GM18526 (cell line): Measurements from ENCODE around the gene SLC16A13.

Source experiments
- POLR2A ChIP-seq: IDR thresholded peaks from 3 replicates; pipeline ENCODE4 v1.6.1; 2011; ENCODE audit not compliant: insufficient read length; ENCODE audit errors: extremely low read depth

SLC16A13 gene

DNA sequence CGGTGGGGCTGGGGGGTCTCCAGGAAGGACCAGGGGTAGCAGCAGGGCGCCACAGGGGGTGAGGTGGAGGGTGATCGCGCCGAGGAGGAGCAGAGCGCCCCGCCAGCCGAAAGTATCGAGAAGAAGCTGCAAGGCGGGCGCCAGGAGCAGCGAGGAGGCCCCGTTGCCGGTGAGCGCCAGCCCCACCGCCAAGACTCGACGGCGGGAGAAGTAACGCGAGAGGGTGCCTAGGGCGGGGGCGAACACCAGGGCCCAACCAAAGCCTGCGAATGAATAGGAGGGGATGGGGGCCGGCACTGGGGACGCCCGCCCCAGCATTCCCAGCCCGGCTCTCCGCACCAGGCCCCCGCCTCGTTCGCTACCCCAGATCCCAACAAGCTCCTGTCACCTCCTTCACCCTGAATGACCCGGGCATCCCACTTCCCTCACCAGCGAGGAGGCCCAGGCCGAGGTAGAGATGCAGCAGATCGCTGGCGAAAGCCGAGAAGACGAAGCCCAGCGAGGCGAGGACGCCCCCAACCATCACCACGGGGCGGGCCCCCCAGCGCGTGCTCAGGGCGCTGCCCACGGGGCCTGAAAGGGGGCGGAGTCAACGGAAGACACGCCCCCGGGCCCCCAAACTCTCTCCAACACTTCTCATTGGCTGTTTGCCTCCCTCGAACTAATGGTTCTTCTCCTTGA, 6.8 kb downstream of the SLC16A13 start:
- TF ChIP-seq POLR2A = no peak

DNA sequence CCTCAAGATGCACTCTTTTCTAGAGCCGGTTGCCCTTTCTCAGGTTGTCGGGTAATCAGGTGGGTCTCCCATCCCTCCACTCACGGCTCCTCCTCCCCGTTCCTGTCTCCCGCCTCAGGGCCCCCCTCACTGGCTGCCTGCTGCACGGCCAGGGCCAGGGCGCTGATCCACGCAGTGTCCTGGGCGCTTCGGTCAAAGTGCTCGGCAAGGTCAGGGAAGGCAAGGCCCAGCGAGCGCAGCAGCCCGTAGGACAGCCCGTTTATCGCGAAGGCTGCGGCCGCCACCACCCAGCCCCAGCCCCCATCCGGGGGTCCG, 7.3 kb downstream of the SLC16A13 start:
- no peak for TF ChIP-seq POLR2A

DNA sequence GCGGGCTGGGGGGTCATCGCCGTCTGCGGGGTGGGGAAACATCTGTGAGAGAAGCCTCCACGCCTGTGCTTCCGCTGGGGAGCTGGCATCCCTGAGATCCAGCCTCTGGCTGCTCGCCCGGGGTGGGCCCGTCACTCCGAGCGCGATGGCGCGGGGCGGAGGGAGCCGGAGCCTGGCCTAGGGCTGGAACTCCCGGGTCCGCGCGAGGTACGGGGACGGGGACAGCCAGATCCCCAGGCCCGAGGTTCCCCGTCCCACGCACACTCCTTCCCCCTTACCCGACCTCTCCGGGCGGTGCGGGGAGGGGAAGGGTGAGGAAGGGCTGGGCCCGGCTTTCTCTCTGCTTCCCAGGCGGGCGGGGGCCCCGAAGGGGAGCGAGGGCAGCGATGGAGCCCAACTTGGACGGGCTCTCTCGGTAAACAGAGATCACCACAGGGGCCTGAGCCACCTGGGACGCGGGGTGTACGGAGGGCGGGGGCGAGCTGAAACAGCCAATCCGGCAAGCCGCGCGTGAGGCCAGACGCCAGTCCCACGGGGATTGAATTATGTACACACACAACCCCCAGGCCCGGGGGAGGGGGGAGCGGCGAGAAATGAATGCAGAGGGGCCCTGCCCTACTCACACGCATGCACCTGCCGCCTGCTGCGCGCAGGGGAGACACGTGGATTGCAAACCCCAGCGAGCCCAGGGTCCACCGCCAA, 7.8 kb downstream of the SLC16A13 start, which contains the start of gene SLC16A11:
TSS of gene SLC16A11 (minus strand) at position 596 of the 702 bp plus-strand sequence. CDS start at position 17, 579 bp downstream.
- no peak for TF ChIP-seq POLR2A

DNA sequence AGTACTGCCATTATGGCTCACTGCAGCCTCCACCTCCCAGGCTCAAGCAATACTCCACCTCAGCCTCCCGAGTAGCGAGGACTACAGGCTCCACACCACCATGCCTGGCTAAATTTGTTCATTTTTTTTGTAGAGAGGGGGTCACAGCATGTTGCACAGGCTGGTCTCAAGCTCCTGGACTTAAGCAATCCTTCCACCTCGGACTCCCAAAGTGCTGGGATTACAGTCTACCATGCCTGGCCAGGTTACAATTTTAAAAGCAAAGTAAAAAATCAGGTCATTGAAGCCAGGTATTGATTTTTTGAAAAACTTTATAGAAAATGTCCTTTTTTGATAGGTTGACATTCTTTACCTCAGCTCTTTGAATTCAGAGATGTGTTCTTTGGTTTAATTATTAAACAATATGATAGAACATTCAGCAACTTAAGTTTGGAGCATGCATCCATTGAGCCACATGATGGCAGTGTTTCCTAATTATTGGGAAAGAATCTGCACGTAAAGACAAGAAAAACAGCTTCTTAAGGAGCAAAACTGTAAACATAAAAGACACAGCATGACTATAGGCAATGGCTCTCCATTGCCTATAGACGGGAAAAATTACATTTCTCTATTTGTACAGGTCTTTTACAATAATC, 9.8 kb downstream of the SLC16A13 start:
- TF ChIP-seq POLR2A = no peak

GRCh38 chr17:7046127-7046724, 10.4 kb downstream of the SLC16A13 start:
- no peak for TF ChIP-seq POLR2A

DNA sequence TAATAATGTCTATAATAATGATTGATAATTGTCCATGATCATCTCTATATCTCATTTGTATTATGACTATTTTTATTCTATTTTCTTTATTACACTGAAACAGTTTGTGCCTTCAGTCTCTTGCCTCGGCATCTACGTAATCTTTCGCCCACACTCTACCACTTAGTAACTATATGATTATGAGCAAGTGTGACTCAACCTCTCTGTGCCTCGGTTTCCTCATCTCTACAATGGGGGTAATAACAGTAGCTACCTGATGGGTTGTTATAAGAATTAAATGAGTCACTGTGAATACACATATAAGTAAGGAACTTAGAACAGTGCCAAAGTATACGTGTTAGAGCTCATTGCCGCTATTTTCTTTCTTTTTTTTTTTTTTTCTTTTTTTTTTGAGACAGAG, 11.8 kb downstream of the SLC16A13 start:
- no peak for TF ChIP-seq POLR2A

DNA sequence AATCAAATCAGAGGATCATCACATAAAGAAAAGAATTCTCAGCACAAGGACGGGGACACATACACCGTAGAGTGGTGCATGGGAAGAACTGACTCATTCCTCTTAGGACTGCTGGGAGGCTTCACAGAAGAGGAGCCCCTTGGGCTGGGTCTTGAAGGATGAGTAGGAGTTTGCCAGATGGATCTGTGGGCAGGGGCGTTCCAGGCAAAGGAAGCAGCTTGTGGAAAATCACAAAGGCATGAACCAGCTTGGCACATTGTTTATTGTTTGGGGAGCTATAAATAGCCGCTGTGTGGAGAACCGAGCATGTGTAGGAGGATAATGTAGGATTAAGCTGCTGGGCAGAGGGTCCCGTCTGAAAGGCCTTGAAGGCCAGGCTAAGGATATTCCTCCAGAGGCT, 13.2 kb downstream of the SLC16A13 start:
- TF ChIP-seq POLR2A = no peak

- TF ChIP-seq POLR2A = no peak
These were observed 20.6 kb downstream of the SLC16A13 start for GRCh38 chr17:7056386-7056785.

- TF ChIP-seq POLR2A = no peak
These were observed 23.1 kb downstream of the SLC16A13 start for GRCh38 chr17:7058831-7059447.

DNA sequence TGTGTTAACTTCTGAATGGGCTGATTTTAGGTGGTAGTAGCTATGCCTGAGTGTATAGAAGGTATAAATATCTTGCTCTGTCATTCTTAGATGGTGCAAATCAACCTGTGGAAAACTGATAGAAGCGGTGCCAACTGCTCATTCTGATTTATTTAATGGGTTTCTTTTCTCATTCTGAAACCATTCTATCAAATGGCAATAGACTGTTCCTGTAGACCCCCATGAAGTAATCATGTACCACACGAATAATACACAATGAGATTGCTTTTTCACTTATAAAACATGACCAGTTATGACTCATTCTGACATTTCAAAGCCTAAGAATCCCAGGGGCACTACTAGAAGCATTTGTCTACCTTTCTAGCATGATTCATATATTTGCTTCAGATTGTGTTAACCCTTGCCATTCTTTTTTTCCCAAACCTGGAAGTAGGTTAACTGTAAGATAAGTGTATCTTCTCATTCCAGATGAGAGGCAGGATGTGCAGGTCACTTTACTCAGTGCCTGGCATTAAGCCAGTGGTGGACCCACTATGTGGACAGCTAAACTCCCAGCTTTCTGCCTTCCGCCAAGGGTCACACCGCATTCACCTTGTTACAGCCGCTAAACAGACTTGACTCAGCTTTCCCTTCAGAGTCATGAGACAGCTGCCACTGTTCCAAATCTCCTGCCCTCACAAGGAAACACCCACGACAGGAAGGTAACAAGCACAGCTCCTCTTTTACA, 24.5 kb downstream of the SLC16A13 start:
- TF ChIP-seq POLR2A = no peak

DNA sequence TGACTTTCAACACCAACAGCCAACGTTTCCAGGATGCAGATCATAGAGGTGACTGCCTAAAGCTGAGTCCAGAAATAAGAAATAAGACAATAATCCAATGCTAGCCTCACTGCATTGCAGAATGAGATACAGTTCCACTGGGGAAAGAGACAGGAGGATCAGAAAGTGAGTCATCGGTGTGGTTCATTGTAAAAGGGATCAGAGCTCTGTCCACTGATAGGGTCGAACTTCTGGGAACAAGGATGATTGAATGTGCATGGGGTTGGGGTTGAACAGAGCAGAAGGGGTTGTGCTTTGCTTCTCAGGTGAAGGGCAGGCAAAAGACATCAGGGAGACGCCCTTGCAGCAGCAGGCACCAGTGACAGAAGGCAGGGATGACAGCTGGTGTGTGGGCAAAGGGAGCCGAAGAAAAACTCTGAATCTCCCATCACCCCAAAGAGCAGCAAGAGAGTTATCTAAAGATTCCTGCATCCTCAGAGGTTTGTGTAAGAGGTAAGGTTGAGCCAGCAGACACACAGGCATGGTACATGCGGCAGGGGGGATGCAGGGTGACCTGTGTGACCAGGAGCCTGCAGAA, 27.8 kb downstream of the SLC16A13 start:
- TF ChIP-seq POLR2A = no peak

DNA sequence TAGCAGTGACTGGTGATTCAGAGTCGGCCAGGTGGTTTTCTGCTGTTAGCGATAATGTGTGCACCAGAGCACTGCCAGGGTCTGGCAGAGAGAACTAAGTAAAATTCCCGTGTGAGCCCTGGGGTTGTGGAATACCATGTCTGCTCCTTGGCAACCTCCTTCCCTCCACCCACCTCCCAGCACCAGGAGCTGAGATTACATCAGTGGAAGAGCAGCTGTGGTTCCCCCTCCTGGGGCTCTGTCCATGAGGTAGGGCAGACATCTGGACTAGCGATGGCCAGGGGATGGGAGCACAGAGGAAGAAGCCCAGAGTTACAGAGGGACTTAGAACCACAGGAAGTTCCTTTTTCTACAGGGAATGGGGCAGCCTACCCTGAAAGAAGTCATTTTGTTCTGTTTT, 28.4 kb downstream of the SLC16A13 start:
- TF ChIP-seq POLR2A = no peak

GRCh38 chr17:7067198-7067597, 31.4 kb downstream of the SLC16A13 start:
- TF ChIP-seq POLR2A = no peak

DNA sequence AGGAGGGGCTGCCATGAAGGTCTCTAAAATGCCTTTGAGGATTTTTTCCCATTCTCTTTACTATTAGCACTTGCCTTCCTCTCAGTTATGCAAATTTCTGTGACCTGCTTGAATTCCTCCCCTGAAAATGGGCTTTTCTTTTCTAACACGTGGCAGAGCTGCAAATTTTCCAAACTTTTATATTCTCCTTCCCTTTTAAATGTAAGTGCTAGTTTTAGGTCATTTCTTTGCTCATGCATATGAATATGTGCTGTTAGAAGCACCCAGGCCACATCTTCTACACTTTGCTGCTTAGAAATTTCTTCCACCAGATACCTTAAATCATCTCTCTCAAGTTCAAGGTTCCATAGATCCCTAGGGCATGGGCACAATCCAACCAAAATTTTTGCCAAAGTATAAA, 32.5 kb downstream of the SLC16A13 start:
- TF ChIP-seq POLR2A = no peak

DNA sequence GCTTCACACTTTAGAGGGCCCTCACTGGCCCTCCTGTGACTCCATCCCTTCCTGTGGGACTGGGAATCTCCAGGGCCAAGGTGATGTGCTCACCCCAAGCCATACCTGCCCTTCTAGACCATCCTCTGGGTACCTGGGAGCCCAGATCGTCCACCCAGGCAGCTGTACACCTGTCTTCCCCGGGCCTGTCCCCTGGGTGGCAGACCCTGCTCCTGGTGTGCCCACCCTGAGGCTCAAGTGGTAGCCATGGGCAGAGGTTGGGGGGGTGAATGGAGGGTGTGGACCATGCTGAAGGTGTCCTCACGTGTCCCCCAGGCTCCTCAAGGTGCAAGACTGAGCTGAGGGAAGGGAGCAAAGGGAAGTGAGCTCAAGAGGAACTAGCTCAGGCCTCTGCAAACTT, 34.9 kb downstream of the SLC16A13 start:
- no peak for TF ChIP-seq POLR2A

GRCh38 chr17:7072406-7072805, 36.6 kb downstream of the SLC16A13 start:
- TF ChIP-seq POLR2A = no peak
